Erythroblast (primary cell): ENCODE results near the gene KCNMA1.

Source experiments
- GATA1 ChIP-seq: IDR thresholded peaks from 2 replicates; pipeline ENCODE4 v1.6.1; 2011; ENCODE audit warnings: low read depth, mild to moderate bottlenecking, control low read depth, low read length, moderate library complexity
- POLR2A ChIP-seq: IDR thresholded peaks from 2 replicates; pipeline ENCODE4 v1.6.1; 2011; ENCODE audit warnings: mild to moderate bottlenecking, low read length

DNA sequence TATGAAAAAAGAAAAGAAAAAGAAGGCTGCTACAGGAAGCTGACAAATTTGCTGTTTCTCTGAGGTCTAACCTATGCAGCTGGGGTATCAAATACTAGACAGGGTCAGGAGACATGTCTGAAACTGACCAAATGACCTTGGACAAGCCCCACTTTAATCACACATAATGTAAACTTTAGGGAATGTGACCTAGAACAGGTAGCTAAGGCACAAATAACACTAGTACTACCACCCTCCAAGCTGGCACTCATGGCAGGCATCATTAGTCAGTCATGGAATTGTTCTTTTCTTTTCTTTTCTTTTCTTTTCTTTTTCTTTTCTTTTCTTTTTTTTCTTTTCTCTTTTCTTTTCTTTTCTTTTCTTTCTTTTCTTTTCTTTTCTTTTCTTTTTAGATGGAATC is 250.4 kb downstream of the KCNMA1 start:
- TF ChIP-seq POLR2A (no peak), GATA1 (no peak)
